NK-92 (cell line): ENCODE results near the gene ERAP2.
"Not testable (repeated sequence)": the region's sequence is repeated elsewhere in the genome, so short reads cannot be mapped to it uniquely, and the experiment has no call there.

ENCODE experiments used
- DNase-seq: peaks from one replicate; lab custom pipeline; 2025; ENCODE audit not compliant: unreplicated experiment; lab: John Stamatoyannopoulos, UW

ERAP2 gene

DNA sequence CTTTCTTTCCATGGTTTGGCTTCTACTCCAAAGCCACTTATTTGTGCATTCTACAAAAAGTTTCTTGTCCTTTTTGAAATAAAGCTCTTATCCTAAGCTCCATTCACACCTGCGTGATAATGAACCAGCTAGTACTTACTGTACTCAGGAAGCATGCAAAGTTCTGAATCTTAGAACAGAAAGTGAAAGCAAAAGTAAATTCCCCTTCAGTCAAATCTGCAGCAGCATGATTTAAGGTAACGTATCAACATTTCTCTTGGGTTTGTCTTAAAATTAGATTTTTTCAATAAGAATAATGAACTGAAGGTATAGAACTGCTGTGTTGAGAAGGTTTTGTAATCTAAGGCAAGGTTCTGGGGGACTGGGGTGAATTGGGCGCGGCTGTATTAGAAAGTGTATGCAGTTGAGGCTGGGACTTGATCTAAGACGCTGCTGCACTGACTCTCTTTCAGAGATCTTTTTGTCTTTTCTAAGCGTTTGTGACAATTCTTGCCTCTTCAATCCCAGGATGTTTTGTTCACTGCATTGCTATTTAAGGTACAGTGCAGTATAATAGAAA, at the start of gene ERAP2:
TSS of gene ERAP2 (plus strand) at position 209 of the 559 bp plus-strand sequence. CDS start 3,186 bp downstream, outside the sequence.
- no peak for DNase-seq

- no peak for DNase-seq
Measured at GRCh38 chr5:96829297-96829696, 47.0 kb upstream of the ERAP2 start.

GRCh38 chr5:96834016-96834415, 42.3 kb upstream of the ERAP2 start:
- DNase-seq, result no peak

DNA sequence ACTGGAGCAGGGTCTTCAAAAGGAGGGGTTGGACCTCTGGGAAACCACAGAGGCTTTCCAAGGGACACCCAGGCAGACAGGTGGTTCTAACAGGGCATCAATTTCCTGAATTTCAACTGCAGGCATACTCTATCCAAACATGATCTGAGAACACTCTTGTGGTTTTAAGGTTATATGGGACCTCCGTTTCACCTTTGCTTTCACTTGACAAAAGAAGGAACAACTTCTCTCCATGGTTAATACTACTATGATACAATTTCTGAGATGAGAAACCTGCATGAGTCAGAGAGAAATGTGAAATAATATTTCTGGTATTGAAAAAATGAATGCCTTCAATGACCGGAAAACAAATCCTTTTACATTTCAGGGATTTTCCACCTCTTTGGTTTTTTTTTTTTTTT, 40.5 kb upstream of the ERAP2 start:
- DNase-seq, result no peak

DNA sequence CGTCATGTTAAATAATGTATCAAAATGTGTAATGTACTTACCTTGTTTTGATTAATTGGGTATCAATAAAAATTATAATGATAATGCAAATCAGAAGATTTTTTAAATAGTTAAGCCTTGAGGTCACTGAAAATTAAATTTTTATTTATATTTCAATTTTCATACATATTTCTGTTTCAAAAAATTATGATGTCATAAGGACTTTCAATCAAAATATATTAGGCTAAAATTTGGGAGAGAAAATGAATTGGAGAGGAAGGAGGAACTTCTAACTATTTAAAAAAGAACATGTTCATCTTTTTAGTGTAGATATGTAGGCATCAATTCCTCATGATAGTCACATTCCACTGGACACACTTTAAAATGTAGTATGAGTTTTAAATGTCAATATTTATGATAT, 39.5 kb upstream of the ERAP2 start:
- DNase-seq, result no peak

DNA sequence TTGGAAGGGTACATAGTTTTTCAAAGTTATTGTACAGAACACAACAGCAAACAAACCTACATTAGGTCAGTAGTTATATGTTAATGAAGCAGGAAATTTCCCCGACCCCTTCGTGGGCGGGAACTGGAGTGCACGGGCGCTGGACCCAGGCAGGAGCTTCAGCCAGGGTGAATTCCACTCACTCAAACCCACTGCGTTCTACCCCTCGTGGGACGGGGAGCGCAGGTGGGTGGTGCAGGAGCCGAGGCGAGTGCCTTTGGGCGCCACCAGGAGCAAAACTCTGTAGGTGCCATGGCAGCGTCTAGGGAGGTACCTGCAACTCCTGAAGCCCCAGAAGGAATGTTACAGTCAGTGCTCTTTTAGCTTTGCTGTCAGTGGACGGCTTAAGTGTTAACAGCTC, 39.0 kb upstream of the ERAP2 start:
- DNase-seq, result no peak

DNA sequence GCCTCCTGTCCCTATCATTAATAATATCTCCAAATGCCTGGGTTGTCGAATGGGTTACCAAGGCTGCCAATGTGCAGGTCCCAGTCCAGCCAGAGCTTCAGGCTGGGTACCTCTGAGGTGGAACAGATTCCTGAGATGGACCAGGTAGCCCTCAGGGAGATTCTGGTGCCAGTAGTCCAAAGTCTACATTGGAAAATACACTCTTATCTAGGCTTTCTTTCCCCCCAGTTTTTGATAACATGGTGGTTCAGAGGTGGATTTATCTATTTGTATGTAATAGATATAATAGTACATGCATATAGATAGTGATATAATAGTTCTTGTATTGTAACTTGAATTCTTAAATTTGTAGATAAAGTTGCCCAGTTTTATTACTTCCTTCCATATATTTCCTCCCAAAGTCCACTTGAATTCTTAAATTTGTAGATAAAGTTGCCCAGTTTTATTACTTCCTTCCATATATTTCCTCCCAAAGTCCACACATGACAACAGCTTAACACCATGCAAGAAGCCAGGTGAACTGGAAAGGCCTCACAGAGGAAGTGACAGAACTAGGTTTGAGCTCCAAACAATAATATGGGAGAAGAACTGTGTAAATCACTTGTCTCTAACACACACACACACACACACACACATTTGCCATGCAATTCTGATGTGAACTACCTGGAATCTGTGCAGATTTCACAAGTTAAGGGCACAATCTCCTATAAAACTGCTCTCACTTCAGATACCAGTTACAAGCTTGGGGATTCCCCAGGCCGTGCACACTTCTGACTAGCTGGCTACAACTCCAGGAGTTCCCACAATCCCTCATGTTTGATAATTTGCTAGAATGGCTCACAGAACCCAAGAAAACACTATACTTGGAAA, 37.9 kb upstream of the ERAP2 start:
- no peak for DNase-seq

- no peak for DNase-seq
Measured at GRCh38 chr5:96839071-96839592, 37.2 kb upstream of the ERAP2 start.

- not testable (repeated sequence) for DNase-seq
Measured at GRCh38 chr5:96841931-96842330, 34.4 kb upstream of the ERAP2 start.

DNA sequence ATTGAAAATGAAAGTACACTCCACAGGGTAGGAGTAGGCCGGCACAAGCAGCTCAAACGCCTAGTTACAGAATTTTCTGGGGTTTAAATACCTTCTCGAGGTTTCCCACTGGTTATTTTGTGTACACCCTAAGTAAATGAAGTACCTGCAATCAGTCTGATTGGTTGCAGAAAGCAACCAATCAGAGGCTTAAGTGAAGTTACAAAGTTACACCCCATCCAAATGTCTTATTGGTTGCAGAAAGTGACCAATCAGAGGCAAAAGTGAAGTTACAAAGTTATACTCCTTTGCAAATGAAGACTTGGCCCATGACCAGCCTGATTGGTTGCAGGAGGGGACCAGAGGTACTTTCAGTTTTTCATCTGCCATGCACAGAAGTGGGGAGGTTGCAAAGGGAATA, 33.2 kb upstream of the ERAP2 start:
- DNase-seq, result no peak

- DNase-seq, result no peak
Measured at GRCh38 chr5:96844481-96844990, 31.8 kb upstream of the ERAP2 start.

DNA sequence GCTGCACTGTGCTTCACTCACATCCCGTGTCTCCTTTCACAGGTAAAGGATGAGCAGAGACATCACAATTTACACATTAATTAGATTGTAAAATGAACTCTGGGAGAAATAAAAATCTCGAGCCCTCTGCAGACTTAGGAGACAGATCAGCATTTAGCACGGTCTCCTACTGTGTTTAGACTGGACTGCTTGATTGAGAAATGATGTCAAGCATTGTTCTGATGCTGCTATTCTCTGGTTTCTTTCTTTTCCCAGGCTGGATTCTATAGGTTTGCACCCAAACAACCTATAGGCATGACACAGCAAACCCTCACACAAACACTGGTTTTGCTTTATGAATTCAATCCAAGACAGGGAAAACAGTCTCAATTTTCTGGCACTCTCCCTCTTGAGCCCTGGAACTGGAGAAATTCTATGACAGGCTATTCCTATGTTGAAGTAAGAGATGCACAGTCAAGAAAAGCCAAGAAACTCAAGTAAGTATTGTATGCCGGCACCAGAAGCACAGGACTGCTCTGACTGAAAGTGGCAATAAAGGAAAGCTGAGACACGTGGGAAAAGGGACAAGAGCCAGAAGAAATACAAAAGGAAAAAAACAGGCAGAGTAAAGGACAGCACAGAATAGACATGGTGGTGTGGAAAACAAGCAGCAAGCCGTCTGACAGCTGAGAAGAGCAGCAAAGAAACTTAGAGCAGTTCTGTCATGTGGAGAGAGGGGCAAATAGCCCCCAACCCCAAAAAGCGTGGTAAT, 24.8 kb upstream of the ERAP2 start:
- no peak for DNase-seq

- DNase-seq, result no peak
Measured at GRCh38 chr5:96852759-96853158, 23.5 kb upstream of the ERAP2 start.

DNA sequence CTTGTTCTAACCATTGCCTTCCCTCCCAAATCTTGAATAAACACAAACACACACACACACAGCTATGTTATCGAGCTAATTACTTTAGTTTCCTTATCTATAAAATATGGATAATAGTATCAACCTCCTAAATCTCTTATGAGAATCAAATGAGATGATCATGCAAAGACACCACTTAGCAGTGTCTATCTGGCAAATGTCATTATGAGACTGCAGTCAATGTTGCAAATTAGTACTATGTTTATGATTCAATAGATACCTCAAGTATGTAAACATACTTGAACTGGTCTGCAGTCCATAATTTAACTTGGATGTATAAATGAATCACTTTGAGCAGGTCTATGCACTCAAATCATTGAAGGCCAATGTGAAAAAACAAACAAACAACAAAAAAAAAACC, 22.2 kb upstream of the ERAP2 start:
- no peak for DNase-seq

- DNase-seq, result no peak
Measured at GRCh38 chr5:96855031-96855872, 21.0 kb upstream of the ERAP2 start.

- DNase-seq, result no peak
Measured at GRCh38 chr5:96856371-96856770, 19.9 kb upstream of the ERAP2 start.

DNA sequence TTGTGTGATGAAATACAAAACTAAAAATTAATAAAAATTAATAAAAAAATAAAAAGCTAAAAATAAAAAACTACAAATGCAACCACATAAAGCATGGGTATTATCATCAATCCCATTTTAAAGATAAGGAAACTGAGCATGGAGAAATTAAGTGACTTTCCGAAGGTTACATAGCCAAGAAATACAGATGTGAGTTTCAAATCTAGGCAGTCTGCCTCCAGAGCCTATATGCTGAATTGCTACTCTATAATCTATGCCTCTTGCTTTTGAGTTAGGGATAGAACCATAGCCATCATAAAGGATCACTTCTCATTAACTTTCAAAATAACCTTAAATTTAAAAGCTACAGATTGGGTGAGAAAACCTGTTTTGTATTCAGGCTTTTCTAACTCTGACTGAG, 18.8 kb upstream of the ERAP2 start:
- DNase-seq, result no peak

GRCh38 chr5:96857924-96858323, 18.4 kb upstream of the ERAP2 start:
- no peak for DNase-seq

DNA sequence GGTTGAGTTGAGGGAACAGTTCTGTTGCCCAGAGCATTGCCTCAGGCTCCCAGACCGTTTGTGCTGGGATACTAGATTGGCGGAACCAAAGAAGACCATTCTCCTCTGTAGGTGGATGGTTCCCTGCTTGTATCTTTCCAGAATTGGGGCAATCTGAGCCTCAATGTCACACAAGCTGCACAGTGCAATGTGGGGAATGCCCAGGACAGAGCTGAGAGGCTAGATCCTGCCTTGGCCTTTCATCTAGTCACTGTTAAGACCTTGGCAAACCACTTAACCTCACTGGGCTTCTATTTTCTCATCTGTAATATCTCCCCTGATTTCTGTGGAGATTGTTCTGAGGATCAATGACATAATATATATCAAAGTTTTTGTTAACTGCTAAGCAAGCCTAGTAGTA, 16.9 kb upstream of the ERAP2 start:
- no peak for DNase-seq

DNA sequence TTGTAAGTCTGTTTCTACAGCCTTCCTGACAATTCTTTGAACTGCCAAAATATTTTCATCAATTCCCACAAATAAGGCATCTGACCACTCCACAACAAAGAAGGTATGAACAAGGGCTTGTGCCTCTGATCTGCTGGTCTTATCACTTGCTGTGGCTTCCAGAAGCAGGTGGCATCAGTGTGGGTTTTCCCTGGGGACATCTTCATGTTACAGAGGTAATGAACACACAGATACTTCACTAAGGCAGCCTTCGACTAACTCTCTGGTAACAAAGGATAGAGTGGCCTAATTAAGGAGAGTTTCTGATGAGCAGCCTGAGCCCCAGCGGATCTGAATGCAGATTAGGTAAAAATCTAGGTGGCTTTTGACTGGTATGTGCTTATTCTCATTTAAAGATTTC, 15.2 kb upstream of the ERAP2 start:
- DNase-seq, result no peak

- no peak for DNase-seq
Measured at GRCh38 chr5:96863114-96863513, 13.2 kb upstream of the ERAP2 start.
